ENCODE measurements around the gene NBPF9.
A peak's percentile ranks its signal among the peaks of the same experiment; 100 is the strongest.
"Not testable (repeated sequence)": the region's sequence is repeated elsewhere in the genome, so short reads cannot be mapped to it uniquely, and the experiment has no call there.

Gene NBPF9, protein sequence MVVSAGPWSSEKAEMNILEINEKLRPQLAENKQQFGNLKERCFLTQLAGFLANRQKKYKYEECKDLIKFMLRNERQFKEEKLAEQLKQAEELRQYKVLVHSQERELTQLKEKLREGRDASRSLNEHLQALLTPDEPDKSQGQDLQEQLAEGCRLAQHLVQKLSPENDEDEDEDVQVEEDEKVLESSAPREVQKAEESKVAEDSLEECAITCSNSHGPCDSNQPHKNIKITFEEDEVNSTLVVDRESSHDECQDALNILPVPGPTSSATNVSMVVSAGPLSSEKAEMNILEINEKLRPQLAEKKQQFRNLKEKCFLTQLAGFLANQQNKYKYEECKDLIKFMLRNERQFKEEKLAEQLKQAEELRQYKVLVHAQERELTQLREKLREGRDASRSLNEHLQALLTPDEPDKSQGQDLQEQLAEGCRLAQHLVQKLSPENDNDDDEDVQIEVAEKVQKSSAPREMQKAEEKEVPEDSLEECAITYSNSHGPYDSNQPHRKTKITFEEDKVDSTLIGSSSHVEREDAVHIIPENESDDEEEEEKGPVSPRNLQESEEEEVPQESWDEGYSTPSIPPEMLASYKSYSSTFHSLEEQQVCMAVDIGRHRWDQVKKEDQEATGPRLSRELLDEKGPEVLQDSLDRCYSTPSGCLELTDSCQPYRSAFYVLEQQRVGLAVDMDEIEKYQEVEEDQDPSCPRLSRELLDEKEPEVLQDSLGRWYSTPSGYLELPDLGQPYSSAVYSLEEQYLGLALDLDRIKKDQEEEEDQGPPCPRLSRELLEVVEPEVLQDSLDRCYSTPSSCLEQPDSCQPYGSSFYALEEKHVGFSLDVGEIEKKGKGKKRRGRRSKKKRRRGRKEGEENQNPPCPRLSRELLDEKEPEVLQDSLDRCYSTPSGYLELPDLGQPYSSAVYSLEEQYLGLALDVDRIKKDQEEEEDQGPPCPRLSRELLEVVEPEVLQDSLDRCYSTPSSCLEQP (N-terminal part only)

DNA sequence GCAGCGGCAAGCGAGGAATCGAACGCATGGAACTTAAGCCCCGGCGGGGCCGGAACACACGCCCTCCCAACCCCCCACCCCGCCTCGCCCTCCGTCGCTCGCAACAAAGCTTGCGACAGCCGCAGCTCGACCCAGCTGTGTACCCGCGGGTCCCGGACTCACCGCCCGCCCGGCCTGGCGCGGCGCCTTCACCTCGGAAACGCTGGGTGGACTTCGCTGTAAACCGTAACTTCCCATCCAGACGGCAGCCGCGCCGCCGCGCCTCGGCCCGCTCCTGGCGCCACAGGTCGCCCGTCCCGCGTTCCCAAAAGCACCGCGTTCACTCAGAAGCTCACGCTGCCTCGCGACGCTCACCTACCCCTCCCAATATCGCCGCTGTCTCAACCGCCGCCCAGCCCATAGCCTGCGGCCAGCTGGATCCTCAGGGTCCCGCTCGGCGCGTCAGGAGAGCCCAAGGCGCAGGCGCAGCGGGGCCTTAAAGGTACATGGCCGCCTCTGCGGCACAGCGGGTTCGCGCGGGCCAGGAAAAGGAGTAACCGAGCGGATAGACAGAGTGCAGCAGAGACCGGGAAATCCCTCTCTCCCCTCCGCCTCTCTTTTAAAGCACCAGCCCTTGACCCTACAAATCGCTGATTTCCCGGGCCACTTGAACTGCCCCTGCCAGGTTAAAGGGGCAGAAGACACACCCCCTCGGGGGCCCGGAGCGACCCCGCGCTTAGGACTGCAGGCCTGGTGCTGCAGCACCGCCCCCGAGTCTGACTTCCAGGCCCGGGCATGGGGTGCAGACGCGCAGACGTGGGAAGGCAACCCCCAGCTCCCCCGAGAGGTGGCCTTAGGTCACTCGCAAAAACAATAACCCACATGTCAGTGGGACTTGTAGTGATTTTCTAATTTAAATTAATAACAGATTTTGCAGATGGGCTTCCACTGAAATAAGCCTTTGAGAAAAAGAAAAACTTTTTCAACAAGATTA lies at the start of gene NBPF9:
Gene NBPF9 (minus strand): TSS at position 443 of the 973 bp plus-strand sequence. CDS start 21,412 bp downstream, outside the sequence.
- in situ Hi-C loops (cut with HindIII; ENCODE audit: low pct_ligation_motif_present, low pct_unique_long_range_greater_than_20kb, low sequenced_read_pairs): not testable (repeated sequence)
- peak; percentile 32 for DNase-seq

DNA sequence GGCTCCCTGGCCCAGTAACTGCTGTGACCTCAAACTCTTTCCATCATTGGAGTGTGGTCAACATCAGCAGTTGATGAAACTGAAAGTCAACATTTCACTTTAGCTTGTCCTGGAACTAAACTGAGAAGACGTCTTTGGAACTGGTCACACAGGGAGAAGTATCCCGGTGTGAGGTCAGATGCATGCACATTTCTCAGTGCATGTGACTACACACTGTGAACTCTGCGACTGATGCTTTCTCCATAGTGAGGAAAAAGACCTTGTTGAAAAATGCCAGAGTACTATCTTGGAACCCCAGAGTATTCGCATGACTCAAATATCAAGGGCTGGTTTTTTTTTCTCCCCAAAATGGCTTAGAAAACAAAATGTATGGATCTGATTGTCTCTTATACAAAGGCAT lies 46.6 kb upstream of the NBPF9 start:
- in situ Hi-C loops (cut with HindIII; ENCODE audit: low pct_ligation_motif_present, low pct_unique_long_range_greater_than_20kb, low sequenced_read_pairs); DNase-seq: not testable (repeated sequence)

DNA sequence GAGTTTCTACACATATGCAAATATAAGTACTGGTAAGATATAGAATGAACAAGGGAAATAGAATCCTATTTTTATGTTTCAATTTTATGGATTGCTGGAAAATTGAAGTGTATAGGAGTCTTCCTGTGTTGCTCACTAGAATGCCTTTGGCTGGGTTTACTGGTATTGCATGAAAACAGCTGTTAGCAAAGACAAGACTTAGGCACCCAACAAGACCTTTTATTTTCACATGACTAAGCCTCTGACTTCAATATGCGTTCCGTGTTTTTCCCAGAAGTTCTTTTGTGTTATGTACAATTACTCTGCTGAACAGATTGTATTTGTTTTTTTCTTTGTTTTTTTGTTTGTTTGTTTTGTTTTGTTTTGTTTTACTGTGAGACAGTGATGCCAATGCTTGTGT lies 34.2 kb upstream of the NBPF9 start:
- DNase-seq; in situ Hi-C loops (cut with HindIII; ENCODE audit: low pct_ligation_motif_present, low pct_unique_long_range_greater_than_20kb, low sequenced_read_pairs): not testable (repeated sequence)

DNA sequence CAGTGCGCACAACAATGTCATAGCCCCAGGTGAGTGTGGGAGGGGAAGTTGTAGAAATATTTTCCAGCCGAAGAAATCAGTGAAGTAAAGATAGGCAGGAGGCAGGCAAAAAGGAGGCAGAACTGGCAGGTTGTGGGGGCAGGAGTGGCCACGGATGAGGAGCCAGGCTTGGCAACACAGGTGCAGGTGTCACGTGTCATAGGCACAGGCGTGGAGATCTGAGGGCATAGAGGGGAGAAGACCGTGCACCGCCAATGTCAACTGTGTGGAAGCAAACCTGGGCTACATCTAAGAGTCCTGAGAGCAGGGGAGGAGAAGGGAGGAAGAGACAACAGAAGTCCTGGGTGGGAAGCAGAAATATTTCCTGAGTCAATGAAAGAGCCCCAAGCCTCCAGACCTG lies 27.6 kb upstream of the NBPF9 start:
- DNase-seq; in situ Hi-C loops (cut with HindIII; ENCODE audit: low pct_ligation_motif_present, low pct_unique_long_range_greater_than_20kb, low sequenced_read_pairs): not testable (repeated sequence)

DNA sequence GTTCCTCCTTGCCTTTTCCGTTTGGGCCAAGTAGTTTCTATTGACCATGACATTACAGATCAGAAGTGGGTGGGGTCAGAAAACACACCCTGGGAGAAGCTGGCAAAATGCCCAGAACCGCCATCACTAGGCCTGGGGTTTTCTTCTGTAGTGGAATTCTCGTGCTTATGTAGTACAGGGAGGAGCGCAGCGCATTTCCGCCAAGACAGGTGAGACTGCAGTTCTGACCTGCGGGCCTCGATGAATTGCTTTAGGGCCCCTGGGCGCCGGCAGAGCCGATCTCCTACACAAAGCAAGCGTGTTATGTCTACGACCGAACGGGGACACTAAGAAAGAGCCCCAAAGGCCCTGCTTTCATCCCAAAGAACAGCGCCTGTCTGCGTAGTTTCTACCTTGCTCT lies 25.9 kb upstream of the NBPF9 start:
- DNase-seq; in situ Hi-C loops (cut with HindIII; ENCODE audit: low pct_ligation_motif_present, low pct_unique_long_range_greater_than_20kb, low sequenced_read_pairs): not testable (repeated sequence)

DNA sequence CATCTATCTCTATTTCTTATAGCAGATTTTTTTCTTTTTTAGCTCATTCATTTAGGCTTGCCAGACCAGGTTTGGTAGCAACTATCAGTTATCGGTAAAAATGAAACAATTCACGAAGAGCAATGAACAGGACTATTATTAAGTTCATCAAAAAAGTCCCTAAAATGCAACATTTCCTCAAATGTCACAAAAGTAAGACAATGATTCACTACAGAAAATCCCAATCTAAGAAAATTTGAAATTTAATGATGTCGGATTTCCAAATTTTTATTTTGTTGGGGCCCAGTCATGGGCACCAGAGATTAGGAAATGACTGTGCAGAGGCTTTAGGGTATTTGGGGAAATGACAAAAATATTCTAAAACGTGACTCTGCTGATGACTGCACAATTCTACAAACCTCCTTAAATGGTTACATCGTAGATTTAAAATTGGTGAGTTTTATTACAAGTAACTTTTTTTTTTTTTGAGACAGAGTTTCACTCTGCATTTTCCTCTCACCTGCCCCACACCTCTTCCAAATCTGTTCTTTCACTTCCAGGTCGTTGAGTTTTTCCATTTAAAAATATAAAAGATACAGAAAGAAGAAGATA lies 23.3 kb upstream of the NBPF9 start:
- DNase-seq; in situ Hi-C loops (cut with HindIII; ENCODE audit: low pct_ligation_motif_present, low pct_unique_long_range_greater_than_20kb, low sequenced_read_pairs): not testable (repeated sequence)

DNA sequence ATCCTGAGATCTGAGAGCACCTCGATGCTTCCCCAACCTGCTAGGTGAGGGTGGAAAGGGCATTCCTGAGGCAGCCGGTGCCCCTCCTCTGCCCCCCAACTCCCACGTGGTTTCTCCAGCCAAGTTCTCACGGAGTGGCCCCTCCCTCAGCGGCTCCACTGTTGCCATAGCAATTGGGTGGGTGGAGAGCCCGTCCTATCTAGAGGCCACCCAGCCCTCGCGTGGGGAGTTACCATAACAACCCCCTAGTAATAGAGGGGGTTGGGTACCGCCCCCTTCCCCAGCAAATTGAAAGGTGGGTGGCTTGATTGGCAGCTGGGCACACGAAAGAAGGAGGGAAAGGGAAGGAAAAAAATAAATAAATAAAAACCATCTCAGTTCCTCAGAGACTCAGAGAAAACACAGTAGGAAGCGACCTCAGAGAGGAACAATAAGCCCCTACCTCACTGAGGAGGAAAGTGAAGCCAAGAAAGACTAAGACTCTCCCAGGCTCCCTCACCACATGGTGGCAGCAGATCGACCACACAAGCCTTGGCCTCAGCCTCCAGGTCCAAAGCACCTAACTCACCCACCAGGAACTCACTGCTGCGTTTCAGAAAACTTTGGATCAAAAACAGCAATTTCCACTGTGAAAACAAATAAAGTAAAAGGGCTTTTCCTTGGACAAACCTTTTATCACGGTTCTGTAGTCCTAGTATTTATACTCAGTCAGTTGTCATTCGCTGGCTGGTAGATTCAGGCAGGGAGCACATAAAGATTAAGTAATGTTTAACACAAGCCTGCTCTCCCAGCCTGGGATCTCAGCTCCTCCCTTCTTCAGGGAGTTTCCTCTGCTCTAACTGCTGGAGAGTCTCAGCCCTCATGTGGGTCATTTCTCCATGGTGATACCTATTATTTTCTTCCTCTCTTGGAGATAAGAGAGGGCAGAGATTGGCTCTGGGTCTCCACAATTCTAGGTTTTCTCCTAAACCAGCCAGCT lies 20.9 kb upstream of the NBPF9 start:
- in situ Hi-C loops (cut with HindIII; ENCODE audit: low pct_ligation_motif_present, low pct_unique_long_range_greater_than_20kb, low sequenced_read_pairs): not testable (repeated sequence)
- peak; percentile 44 for DNase-seq

DNA sequence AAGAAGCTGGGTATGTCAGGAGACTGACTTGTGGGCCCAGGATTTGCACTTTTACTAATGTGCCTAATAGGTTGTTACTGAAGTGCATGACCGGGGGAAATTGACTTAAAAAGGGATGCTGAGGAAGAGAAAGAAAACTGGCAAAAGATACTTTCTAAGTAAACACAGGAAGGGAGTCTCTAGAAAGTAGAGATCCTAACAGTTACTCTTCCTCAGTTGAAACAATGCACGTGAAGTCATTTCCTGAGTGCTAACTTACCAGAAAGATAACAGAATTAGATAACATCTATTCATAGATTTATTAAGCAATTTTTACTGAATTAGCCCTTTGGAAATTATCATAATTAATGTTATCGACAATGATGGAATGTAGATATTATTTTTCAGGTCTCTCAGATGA lies 9.5 kb upstream of the NBPF9 start:
- DNase-seq; in situ Hi-C loops (cut with HindIII; ENCODE audit: low pct_ligation_motif_present, low pct_unique_long_range_greater_than_20kb, low sequenced_read_pairs): not testable (repeated sequence)

DNA sequence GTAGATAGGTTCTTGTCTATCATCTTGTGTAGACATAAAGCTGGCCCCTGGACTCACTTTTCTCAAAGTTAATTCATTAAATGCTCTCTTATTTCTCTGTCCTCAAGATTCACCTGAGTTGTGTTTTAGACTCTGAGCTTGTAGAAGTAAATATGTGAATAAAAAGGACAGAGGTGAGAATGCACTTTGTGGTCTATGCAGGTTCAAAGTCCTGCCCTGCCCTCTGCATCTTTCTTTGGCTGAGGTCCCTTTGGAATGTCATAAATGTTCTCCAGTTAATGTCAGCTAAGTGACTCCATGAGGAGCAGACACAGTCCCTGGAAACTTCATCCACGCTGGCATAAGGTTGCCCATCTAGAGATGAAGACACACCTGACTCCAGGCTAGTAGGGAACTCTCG lies 7.0 kb upstream of the NBPF9 start:
- DNase-seq; in situ Hi-C loops (cut with HindIII; ENCODE audit: low pct_ligation_motif_present, low pct_unique_long_range_greater_than_20kb, low sequenced_read_pairs): not testable (repeated sequence)

DNA sequence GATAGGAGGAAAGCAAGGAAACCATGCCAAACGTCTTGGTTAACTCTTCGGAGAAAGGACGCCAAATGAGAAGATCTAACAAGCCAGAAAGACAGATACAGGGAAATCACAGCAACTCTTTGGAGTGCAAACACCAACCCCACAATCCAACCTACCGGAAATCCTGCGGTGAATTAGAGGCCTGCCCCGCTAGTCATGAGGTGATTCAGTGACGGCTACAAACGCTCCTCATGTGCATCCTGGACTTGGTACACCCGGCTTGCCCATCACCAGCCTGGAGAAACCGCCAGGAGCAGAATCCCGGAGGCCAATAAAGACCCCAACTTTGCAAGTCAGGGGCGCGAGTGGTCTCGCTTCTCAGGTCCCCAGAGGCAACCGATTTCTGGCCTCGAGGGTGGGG lies 777 bp downstream of the NBPF9 start:
- DNase-seq; in situ Hi-C loops (cut with HindIII; ENCODE audit: low pct_ligation_motif_present, low pct_unique_long_range_greater_than_20kb, low sequenced_read_pairs): not testable (repeated sequence)

DNA sequence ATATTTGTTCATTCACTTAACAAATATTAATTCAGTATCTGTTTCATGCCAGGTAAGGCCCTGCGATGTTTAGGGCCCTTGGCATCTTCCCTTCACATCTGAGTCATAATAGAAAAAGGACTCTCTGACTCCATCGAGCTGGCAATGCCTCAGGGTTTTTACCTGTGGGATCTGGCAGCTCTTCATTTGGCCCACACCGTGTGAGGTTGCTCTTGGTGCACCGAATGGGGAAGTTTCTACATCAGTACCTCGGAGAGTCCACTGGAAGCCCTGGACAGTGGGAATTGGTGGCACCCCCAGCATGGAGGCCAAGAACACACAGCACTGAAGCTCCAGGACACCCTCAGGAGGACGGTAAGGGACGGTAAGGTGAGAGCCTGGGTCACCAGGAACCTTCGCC lies 5.1 kb downstream of the NBPF9 start:
- in situ Hi-C loops (cut with HindIII; ENCODE audit: low pct_ligation_motif_present, low pct_unique_long_range_greater_than_20kb, low sequenced_read_pairs); DNase-seq: not testable (repeated sequence)

DNA sequence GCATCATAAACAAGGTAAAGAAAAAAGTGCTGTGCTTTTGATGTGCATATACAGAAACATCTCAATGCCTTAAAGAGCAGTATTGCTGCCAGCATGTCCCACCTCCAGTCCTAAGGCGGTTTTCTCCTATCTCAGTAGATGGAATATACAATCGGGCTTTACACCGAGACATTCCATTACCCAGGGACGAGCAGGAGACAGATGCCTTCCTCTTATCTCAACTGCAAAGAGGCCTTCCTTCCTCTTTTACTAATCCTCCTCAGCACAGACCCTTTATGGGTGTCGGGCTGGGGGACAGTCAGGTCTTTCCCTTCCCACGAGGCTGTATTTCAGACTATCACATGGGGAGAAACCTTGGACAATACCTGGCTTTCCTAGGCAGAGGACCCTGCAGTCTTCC lies 10.2 kb downstream of the NBPF9 start:
- DNase-seq; in situ Hi-C loops (cut with HindIII; ENCODE audit: low pct_ligation_motif_present, low pct_unique_long_range_greater_than_20kb, low sequenced_read_pairs): not testable (repeated sequence)

DNA sequence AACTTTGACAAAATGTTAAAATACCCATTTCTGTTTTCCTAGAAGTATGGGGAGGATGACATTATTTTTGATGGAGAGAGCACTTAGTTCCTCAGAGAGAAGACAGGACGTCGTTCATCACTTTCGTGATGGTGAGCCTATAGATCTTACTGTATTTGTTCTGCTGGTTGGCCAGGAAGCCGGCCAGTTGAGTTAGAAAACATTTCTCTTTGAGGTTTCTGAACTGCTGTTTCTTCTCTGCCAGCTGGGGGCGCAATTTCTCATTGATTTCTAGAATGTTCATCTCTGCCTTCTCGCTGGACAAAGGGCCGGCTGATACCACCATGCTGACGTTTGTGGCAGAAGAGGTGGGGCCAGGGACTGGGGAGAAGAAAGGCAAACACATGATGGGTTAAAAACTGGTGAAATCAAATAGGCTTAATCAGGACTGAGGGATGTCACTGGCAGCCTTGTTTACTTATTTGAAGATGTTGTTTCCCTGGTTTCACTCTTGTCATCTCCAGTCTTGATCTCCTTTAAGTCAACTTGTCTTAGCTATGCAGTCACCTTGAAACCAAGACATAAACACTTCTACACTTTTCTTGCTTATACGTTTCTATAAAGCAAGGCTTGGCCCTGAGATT lies 27.7 kb downstream of the NBPF9 start:
- in situ Hi-C loops (cut with HindIII; ENCODE audit: low pct_ligation_motif_present, low pct_unique_long_range_greater_than_20kb, low sequenced_read_pairs); DNase-seq: not testable (repeated sequence)

DNA sequence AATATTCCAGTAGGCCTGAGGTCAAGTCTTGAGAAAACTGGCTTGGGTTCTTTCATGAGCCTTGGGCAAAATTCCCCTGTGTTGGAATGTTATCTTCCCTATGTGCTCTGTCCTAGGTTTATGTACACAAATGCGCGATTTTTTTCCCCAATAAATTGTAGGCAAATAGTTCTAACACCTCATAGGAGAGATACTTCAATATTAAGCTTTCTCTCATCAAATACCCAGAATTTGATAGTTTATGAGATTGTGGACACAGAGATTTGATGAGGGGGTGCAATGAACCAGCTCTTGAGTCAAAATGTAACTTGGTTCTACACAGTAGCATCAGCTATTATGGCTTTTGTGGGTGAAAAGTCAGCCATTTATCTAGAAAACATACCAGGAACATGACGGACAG lies 38.7 kb downstream of the NBPF9 start:
- in situ Hi-C loops (cut with HindIII; ENCODE audit: low pct_ligation_motif_present, low pct_unique_long_range_greater_than_20kb, low sequenced_read_pairs): not testable (repeated sequence)

DNA sequence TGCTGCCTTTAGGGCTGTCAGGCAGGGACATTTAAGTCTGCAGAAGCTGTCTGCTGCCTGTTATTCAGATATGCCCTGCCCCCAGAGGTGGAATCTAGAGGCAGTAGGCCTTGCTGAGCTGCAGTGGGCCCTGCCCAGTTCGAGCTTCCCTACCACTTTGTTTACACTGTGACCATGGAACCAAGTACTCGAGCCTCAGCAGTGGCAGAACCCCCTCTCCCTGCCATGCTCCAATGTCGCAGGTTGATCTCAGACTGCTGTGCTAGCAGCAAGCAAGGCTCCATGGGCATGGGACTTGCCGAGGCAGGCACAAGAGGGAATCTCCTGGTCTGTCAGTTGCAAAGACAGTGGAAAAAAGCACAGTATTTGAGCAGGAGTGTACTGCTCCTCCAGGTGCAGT lies 60.3 kb downstream of the NBPF9 start:
- in situ Hi-C loops (cut with HindIII; ENCODE audit: low pct_ligation_motif_present, low pct_unique_long_range_greater_than_20kb, low sequenced_read_pairs); DNase-seq: not testable (repeated sequence)

More for the DNA sequence above, 38.7 kb downstream of the NBPF9 start:
- DNase-seq: not testable (repeated sequence)

DNA sequence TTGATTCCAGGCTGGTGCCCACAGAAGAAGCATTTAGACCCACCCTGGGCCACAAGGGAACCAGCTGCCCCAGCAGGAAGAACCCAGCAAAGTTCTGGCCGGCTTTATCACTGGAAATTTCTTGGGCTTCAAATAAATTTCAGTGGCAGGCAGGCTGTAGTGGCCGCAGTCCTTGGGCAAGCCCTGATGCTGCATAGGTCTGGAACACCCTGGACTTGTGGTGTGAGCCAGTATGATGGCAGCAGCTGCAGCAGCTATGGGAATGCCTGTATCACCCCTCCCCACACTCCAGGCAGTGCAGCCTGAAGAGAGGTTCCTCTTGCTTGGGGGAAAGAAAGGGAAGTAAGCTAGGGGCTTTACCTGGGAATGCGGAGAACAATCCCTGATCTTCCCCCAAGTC lies 69.4 kb downstream of the NBPF9 start:
- DNase-seq; in situ Hi-C loops (cut with HindIII; ENCODE audit: low pct_ligation_motif_present, low pct_unique_long_range_greater_than_20kb, low sequenced_read_pairs): not testable (repeated sequence)
